Transverse colon (tissue), 3 donors: ENCODE results near the gene NANS.

Experiments used
- CTCF ChIP-seq, 5 experiments: fragments of 200-600 bp in 3 of 5; fragments of 450-650 bp in 2 of 5; sonication (generic) in 3 of 5; IDR thresholded peaks; 1 replicate in 2 of 5; 2 replicates in 3 of 5; pipeline ENCODE4 v1.5.1; 2016 to 2017; ENCODE audit warnings: antibody characterized with exemption in 5 of 5, inconsistent platforms in 3 of 5, mild to moderate bottlenecking in 2 of 5, moderate library complexity in 1 of 5
- EP300 ChIP-seq: sonication (generic); formaldehyde crosslinking; IDR thresholded peaks from one replicate; pipeline ENCODE4 v1.6.1; 2017; ENCODE audit warnings: antibody characterized with exemption, low read depth
- POLR2A ChIP-seq: fragments of 450-650 bp; IDR thresholded peaks from one replicate; pipeline ENCODE4 v1.6.1; 2016; ENCODE audit warnings: antibody characterized with exemption, mild to moderate bottlenecking, moderate library complexity

GRCh38 chr9:98054376-98054951, 2.1 kb upstream of the NANS start:
- TF ChIP-seq CTCF (IDR thresholded peaks at IDR 0.05) = no peak
- TF ChIP-seq EP300 = no peak
- TF ChIP-seq POLR2A = no peak
